H1 (cell line): ENCODE results near the gene TROAP.

ENCODE experiments used
- CHD2 ChIP-seq: IDR thresholded peaks from 2 replicates; pipeline ENCODE4 v1.6.1; 2012; ENCODE audit warnings: low read length, improper control_type of control experiment
- CTCF ChIP-seq, 3 experiments: IDR thresholded peaks; 1 replicate in 2 of 3; 2 replicates in 1 of 3; pipeline versions ENCODE4 v1.5.1 to v1.6.1; 2011; ENCODE audit warnings: low read length in 3 of 3, mild to moderate bottlenecking in 3 of 3, inconsistent platforms in 2 of 3, low read depth in 1 of 3, moderate library complexity in 1 of 3; ENCODE audit not compliant: insufficient read depth in 1 of 3; ENCODE audit errors: control extremely low read depth in 1 of 3
- EP300 ChIP-seq, 2 experiments: IDR thresholded peaks; 1 replicate in 1 of 2; 2 replicates in 1 of 2; pipeline ENCODE4 v1.6.1; 2011 to 2012; ENCODE audit warnings: low read depth in 2 of 2, low read length in 2 of 2, mild to moderate bottlenecking in 2 of 2, borderline replicate concordance in 1 of 2, inconsistent platforms in 1 of 2, moderate library complexity in 1 of 2
- NANOG ChIP-seq: IDR thresholded peaks from 2 replicates; pipeline ENCODE4 v1.6.1; 2011; ENCODE audit warnings: low read length, low read depth, mild to moderate bottlenecking, inconsistent platforms; ENCODE audit not compliant: insufficient read depth, poor library complexity, severe bottlenecking
- POLR2A ChIP-seq, 2 experiments: IDR thresholded peaks; 1 replicate in 1 of 2; 2 replicates in 1 of 2; pipeline ENCODE4 v1.6.1; 2011; ENCODE audit warnings: low read depth in 2 of 2, low read length in 2 of 2, mild to moderate bottlenecking in 2 of 2; ENCODE audit errors: control extremely low read depth in 1 of 2
- RFX5 ChIP-seq: IDR thresholded peaks from 2 replicates; pipeline ENCODE4 v1.6.1; 2011; ENCODE audit warnings: low read depth, low read length, improper control_type of control experiment, borderline replicate concordance

DNA sequence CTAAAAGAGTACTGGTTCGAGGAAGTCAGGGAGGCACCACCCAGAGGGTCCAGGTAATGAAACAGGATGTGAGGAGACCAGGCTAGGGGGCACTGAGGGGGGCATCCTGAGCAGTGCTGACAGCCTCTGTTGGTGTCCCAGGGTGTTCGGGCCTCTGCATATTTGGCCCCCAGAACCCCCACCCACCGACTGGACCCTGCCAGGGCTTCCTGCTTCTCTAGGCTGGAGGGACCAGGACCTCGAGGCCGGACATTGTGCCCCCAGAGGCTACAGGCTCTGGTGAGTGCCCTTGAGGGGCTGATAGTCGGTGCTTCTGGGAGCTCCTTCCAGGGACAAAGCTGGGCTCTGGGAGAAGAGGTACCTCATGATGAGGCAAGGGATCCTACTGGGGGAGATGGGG is 2.6 kb downstream of the TROAP start:
- no peak for TF ChIP-seq RFX5
- no peak for TF ChIP-seq EP300 (IDR thresholded peaks at IDR 0.05; ENCODE audit: borderline replicate concordance in 1 of 2, low read depth in 2 of 2, low read length in 2 of 2)
- TF ChIP-seq CTCF (IDR thresholded peaks at IDR 0.05; ENCODE audit: control extremely low read depth in 1 of 3, insufficient read depth in 1 of 3, low read depth in 1 of 3, low read length in 3 of 3): no peak
- TF ChIP-seq POLR2A (IDR thresholded peaks at IDR 0.05; ENCODE audit: control extremely low read depth in 1 of 2, low read depth in 2 of 2, low read length in 2 of 2): no peak
- TF ChIP-seq NANOG: no peak
- TF ChIP-seq CHD2: no peak
